Measurements from ENCODE around the gene NSMCE1.
"Not testable (repeated sequence)": the region's sequence is repeated elsewhere in the genome, so short reads cannot be mapped to it uniquely, and the experiment has no call there.

Gene NSMCE1

DNA sequence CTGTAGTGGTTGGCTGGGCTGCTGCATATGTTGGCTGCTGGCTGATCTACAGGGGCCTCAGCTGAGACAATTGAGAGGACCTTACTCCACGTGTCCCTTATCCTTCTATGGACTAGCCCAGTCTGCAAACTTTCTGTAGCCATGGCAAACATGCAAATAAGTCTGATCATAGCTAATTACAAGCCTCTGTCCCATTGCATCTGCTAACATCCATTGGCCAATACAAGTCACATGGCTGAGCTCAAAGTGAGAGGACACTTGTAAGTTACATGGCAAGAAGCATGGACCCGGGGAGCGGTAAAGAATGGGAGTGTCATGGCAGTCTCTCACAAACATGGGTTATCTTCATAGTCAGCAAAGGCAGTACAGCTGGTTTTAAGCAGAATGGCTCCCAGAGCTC, 33.6 kb upstream of the NSMCE1 start:
- DNase-seq, result no peak

DNA sequence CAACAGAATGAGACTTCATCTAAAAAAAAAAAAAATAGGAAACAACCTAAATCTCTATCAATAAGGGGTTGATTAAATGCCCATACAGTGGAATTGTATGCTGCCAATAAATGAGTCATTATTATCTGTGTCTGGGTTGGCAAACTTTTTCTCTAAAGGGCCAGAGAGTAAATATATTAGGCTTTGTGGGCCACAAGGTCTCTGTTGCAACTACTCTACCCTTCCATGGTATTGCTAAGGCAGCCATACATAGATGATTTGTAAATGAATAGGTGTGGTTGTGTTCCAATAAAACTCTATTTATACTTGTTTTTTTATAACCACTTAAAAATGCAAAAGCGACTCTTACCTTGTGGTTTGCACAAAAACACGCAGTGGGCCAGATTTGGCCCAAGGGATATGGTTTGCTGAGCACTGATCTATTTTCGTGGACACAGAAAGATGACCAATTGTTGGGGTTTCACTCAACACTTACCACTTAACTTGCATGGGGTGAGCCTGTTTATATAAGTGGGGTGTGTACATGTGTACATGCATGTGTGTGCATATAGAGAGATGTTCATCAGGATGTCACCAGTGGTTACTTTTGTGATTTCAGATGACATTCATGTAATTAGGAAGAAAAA, 32.8 kb upstream of the NSMCE1 start:
- no peak for DNase-seq

DNA sequence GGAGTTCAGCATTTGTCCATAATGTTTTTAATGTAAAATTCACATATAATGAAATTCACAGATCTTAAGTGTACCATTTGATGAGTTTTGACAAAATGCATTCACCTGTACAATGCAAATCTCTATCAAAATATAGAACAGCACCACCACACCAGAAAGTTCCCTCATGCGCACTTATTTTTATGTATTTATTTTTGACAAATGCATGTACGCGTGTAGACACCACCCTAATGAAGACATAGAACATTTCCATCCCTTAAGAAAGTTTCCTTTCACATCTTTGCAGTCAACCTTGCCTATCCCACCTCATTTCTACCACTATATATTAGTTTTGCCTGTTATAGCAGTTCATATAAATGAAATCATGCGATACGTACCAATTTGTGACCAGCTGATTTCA, 29.6 kb upstream of the NSMCE1 start:
- no peak for DNase-seq

DNA sequence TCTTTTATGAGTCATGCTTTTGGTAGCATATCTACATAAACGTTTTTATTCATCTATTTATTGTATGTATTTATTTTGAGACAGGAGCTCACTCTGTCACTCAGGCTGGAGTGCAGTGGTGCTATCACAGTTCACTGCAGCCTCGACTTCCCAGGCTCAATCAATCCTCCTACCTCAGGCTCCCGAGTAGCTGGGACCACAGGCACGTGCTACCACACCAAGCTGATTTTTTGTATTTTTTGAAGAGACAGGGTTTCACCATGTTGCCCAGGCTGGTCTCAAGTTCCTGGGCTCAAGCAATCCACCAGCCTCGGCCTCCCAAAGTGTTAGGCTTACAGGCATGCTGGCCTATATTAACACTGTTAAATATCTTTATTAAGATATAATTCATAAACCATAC, 24.8 kb upstream of the NSMCE1 start:
- DNase-seq, result no peak

DNA sequence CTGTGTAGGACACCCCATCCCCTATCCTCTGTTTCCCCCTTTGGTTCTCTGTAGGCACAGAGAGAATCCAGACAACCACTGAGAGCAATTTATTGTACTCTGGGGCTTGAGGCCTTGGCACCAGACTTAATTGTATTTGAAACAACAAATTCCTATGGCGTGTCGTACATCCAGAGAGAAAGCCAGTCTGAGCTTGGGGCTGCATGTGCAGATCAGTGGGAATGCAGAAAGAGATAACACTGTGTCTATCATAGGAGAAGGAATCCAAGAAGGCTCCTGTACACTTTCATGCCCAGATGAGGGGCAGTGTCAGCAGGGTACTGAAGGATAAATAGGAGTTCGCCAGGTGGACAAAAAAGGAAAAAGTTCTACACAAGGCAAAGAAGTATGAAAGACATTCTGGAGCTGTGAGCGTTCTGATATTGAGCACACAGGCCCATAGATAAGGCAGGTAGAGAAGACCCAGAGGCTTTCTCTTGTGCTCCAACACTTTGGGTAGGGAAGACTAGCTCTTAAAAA, 23.2 kb upstream of the NSMCE1 start:
- no peak for DNase-seq

DNA sequence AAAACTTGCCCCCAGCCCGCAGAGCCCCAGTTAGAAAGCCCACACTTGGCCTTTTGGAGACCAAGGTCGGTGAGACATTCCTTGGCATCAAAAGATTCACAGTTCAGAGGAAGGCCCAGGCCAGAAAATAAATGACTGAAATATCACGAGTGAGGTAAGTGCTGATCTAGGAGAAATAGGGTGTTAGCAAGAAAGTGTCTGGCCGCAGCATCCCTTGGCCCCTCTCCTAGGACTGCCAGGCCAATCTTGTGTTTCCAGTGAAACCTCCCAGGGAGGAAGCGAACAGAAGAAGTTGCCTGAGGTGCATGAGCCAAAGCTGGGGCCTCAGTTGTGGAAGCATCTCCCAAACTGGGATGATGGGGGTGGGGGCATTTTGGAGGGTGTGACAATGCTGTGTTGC, 22.5 kb upstream of the NSMCE1 start:
- no peak for DNase-seq

DNA sequence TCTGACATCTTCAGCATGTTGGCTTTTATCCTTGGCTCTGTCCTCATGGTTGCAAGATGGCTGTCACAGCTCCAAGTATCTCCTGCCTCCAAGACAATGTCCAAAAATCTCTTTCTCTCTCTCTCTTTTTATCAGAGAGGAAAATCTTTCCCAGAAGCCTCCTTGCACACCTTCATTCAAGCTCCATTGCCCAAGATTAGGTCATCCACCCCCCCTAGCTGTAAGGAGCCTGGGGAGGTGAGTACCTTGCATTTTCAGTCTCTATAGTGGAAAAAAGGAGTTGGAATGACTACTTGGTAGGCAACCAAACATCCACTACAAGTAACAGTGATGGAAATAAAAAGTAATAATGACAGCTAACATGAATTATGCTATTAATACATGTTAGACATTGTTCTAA, 22.0 kb upstream of the NSMCE1 start:
- no peak for DNase-seq

DNA sequence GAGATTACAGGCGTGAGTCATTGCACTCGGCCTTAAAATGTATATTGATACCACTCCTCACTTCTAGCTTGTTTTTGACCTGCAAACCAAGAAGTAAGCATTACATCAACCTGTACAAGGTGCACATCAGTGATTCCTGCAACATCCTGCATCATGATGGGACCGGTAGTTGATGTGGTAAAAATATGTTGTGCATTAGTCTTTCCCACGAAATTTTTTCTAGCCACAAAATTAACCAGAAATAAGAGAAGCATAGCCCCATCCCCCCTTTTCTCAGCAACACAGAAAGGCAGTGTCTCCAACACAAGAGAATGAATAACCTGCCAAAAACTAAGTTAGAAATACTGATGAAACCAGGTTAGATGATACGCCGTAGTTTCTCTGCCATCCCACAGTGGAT, 21.1 kb upstream of the NSMCE1 start:
- no peak for DNase-seq

DNA sequence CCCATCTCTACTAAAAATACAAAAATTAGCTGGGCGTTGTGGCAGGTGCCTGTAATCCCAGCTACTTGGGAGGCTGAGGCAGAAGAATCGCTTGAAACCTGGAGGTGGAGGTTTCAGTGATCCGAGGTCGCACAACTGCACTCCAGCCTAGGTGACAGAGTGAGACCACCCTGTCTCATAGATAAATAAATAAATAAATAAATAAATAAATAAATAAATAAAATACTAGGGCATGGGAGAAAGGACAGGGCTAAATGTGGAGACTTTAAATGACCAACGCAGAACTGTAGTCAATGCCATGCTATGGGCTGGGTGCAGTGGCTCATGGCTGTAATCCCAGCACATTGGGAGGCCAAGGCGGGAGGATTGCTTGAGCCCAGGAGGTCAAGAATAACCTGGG, 19.7 kb upstream of the NSMCE1 start:
- DNase-seq, result not testable (repeated sequence)

DNA sequence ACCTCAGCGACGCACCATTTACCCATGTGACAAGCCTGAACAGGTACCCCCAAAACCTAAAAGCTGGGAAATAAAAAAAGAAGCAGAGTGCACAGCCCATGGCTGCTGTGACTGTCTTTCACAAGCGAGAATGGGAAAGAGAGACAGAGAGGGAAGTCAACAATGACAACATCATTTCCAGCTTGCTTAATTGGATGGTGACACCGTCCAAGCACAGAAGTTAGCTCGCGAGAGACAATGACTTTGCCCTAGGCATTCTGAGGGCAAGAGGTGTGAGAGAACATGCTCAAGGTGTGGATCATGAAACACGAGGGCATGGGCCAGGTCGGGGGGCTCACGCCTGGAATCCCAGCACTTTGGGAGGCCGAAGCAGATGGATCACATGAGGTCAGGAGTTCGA, 19.3 kb upstream of the NSMCE1 start:
- no peak for DNase-seq

DNA sequence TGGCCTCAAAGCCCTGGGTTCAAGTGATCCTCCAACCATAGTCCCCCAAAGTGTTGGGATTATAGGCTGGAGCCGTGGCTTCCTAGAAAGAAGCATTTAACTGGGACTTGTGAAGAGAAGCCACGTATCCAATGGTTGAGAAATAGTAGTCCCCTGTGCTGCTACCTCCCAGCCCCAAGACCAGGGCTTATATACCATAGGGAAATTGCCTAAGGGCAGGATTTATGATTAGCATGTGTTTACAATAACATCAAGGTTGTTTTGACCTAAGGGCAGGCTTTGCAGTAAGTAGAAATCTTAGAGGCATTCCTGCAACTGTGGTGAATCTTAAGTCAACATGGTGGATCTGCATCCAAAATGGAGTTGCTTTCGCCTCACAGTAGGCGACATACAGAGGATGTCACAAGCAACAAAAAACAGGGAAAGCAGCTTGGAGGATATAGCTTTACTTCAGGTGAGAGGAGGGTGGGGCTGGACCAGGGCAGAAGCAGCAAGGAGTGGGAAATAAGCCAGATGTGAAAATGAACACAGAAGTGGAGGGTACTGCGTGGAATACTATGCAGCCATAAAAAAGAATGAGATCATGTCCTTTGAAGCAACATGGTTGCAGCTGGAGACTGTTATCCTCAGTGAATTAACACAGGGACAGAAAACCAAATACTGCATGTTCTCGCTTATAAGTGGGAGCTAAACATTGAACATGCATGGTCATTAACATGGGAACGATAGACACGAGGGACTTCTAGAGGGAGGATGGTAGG, 18.7 kb upstream of the NSMCE1 start:
- DNase-seq, result no peak

DNA sequence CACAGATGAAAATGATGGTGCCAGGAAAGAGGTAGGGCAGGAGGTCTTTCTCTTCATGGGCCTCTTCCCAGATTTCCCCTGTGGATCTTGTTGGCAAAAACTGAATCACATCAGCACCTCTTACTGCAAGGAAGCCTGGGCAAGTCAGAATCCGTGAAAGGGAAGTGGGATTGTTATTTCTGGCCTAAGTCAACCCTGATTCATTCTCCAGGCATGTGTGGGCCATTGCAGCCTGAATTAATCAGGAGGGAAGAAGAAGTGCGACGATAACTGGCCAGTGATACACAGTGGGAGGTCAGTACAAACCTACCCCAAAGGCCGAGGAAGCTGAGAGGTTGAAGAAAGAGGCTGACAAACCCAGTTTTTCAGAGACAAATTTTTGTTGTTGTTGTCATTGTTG, 17.9 kb upstream of the NSMCE1 start:
- DNase-seq, result no peak

DNA sequence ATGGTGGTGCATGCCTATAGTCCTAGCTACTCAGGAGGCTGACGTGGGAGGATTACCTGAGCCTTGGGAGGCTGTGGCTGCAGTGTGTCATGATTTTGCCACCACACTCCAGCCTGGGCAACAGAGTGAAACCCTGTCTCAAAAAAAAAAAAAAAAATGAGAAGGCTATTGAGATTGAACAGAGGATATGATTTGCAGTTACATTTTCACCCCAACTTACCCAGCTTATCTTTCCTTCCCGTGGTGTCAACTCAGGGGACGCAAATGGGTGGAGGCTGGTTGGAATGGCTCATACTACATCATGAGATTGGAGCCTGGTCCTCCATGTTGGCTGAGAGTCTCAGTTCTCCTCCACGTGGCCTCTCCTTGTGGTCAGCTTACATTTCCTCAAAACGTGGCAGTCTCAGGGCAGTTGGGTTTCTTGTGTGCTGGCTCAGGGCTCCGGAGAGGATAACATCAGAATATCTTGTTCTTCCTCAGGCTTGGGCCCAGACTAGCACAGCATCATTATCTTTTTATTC, 17.2 kb upstream of the NSMCE1 start:
- DNase-seq, result no peak

DNA sequence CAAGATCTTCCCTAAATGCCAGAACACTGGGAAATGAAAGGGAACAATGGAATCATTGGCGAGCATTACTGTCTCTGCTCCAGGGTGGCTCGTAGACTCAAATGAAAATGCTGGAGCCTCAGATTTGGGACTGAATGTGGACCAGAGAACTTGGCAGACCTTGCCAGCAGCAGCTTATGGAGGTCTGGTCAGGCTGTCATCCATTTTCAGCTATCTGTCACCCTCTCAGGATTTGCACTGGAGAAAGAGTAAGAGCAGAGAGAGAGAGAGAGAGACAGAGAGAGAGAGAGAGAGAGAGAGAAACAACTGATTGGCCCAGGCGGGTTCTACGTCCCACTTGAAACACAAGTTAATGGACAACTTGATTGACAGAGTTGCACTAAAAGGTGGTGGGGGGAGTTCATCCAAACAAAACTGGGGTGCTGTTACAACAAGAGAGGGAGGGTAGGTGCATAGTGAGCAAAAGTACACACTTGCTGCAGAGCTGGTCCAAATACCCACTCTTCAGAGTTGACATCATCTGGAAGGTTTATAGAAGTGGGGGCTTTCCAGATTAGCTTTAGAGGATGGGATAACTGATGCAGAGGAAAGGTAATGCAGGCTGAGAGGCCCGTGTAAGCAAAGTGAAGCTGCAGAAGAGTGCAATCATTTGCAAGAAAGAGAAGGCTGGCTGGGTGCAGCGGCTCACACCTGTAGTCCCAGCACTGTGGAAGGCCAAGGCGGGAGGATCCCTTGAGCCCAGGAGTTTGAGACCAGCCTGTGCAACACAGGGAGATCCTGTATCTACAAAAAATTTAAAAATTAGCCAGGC, 16.5 kb upstream of the NSMCE1 start:
- DNase-seq, result no peak

DNA sequence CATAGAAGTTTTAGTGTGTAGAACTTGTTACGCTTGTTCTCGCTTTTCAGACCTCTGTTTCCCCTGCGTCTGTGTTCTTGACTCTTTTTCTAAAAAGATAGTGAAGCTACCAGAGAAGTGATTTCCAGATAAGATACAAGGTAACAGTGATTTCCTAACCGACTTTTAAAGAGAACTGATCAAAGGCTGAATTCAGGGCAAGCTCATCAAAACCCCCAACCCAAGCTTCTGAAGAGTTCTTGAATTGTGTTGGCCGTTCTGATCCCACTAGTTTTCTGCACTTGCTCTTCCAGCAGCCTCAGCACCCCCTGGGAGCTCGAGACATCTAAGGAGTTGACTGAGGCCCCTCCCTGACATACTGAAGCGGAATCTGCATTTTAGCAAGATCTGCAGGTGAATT, 12.7 kb upstream of the NSMCE1 start:
- no peak for DNase-seq

DNA sequence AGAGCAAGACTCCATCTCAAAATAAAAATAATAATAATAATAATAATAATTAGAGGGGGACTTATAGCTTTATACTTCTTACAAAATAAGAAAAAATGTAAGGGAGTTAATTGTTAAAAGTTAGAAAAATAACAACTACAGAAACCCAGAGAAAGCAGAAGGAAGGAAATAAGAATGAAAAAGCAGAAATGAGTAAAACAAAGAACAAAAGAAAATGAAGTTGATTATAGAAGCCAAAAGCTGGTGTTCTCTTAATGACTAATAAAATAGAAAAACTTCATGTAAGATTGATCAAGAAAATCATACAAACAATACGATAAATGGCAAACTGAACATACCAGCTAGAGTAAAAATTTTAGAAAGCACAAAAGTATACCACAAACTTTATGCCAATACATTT, 6.8 kb upstream of the NSMCE1 start:
- no peak for DNase-seq

DNA sequence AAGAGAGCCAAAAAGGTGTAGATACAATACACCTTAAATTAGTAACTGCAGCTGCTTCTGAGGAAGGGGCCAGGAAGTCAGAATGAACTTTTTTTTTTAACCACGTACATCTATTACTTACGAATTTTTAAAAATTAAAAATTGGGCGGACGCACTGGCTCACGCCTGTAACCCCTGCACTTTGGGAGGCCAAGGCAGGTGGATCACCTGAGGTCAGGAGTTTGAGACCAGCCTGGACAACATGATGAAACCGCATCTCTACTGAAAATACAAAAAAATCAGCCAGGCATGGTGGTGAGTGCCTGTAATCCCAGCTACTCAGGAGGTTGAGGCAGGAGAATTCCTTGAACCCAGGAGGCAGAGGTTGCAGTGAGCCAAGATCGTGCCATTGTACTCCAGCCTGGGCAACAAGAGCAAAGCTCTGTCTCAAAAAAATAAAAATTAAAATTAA, 5.9 kb upstream of the NSMCE1 start:
- not testable (repeated sequence) for DNase-seq

DNA sequence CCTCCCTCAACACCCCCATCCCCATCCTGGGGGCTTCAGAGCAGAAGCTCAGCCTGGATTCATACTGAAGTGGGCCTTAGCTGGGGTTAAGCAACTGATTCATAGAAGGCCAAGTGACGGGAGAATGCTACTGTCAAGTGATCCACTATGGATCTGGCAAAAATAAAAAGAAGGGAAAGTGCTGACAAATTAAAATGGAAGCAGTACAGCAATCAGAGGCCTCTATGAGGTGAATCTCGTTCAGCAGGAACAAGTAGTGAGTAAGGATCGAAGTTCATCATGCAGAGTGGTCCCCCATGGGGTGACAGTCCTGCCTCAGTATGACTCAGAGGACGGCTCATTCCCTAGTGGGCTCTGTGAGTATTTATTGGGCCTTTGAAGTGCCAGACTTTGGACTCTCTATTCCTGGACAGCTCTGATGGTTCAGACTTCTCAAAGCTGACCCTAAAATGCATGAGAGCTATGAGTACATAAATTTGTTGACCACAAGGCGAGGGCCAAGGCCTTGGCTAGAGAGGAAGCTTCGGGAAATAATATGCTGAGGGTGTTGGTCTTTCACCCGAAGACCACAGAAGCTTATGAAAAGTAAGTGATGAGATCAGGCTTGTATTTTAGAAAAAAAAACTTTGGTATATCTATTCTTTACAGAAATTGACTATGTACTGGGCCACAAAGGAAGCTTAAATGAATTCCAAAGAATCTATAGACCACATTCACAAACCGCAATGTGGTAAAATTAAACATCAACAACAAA, 5.3 kb upstream of the NSMCE1 start:
- no peak for DNase-seq

DNA sequence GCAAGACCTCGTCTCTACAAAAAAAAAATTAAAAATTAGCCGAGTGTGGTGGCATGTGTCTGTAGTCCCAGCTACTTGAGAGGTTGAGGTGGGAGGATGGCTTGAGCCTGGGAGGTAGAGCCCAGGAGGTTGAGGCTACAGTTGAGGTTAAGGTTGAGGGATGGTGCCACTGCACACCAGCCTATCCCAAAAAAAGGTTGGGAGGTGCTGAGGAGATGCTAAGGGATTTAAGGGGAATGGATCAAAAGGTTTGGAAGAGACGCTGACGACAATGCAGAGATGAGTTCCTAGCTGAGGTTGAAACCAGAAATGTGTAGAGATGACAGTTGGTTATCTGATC, 4.7 kb upstream of the NSMCE1 start:
- DNase-seq, result no peak

DNA sequence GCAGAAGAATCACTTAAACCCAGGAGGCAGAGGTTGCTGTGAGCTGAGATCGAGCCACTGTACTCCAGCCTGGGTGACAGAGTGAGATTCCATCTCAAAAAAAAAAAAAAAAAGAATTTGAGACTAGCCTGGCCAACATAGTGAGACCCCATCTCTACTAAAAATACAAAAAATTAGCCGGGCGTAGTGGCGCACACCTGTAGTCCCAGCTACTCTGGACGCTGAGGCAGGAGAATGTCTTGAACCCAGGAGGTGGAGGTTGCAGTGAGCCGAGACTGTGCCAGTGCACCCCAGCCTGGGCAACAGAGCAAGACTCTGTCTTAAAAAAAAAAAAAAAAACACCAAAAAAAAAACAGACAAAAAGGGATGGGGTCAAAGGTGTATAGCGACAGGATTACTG, 4.1 kb upstream of the NSMCE1 start:
- DNase-seq, result not testable (repeated sequence)

DNA sequence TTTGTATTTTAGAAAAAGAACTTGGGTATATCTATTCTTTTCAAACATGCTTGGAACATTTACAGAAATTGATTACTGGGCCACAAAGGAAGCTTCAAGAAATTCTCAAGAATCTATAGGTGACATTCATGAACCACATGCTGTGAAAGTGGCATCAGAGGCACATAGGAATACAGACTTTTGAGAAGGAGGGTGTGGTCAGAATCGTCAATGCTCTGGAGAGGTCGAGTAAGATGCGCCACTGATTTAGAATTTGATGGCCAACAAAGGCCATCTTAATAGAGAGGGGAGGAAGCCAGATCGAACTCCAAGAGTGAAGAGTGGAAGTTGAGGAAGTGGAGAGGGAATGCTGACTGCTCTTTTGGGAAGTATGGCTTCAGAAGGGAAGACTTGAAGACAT, 3.5 kb upstream of the NSMCE1 start:
- no peak for DNase-seq

DNA sequence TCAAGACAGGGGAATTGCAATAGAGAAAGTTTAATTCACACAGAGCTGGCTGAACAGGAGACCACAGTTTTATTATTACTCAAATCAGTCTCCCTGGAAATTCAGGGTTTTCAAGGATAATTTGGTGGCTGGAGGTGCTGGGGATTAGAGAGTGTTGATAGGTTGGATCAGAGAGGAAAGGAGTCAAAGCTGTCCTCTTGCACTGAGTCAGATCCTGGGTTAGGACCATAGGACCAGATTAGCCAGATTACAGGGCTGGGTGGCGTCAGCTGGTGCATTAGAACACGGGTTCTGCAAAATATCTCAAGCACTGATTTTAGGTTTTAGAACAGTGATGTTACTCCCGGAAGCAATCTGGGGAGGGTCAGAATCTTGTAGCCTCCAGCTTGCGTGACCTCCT, 1.8 kb upstream of the NSMCE1 start:
- DNase-seq, result no peak

All from left hindlimb (tissue), 1 donor.